Lower lobe of right lung (tissue), 2 donors: ENCODE data around the gene RNPEPL1. TPM values are rescaled to one million over a fixed set of nuclear protein-coding genes. Genes with fewer than 3 reads are reported as not detected.

Experiments
- ATAC-seq, 2 donors: fragments of 200-7000 bp; cut with Tn5 transposase; one replicate each; pipeline ENCODE4 v1.9.1; 2020 to 2022; ENCODE audit warnings: mild to moderate bottlenecking in 2 of 2, moderate library complexity in 2 of 2
- DNase-seq: peaks from one replicate; pipeline ENCODE4 v3.0.0-alpha.2; 2020
- H3K27ac ChIP-seq: fragments of 200-600 bp; one replicate; pipeline ENCODE4 v1.8.0; 2022
- H3K27me3 ChIP-seq: fragments of 200-600 bp; one replicate; pipeline ENCODE4 v1.8.0; 2022; ENCODE audit warnings: low read depth
- H3K36me3 ChIP-seq: fragments of 200-600 bp; one replicate; pipeline ENCODE4 v1.8.0; 2022; ENCODE audit warnings: mild to moderate bottlenecking
- H3K4me1 ChIP-seq: fragments of 200-600 bp; one replicate; pipeline ENCODE4 v1.8.0; 2022
- H3K4me3 ChIP-seq: fragments of 200-600 bp; one replicate; pipeline ENCODE4 v1.8.0; 2022; ENCODE audit warnings: mild to moderate bottlenecking
- H3K9me3 ChIP-seq: fragments of 200-600 bp; one replicate; pipeline ENCODE4 v1.8.0; 2022
- intact Hi-C: fragments of 100-400 bp; cut with DNase I; formaldehyde crosslinking; loops from one replicate; pipeline ENCODE4 v1.11.0; 2022
- total RNA-seq: library from RNA; stranded (reverse); fragmentation: NEBNext Ultra II Directional; extraction: Animal tissue kit (Norgen Biotek cat#: 25700); gene quantifications from one replicate; pipeline ENCODE4 v1.2.1, GENCODE V29; 2021
- TF ChIP-seq, protein P1 (sequence below): fragments of 200-600 bp; IDR thresholded peaks from one replicate; pipeline ENCODE4 v1.8.0; 2022; ENCODE audit warnings: antibody characterized with exemption, mild to moderate bottlenecking
- donor health status: DM: no; HTN: yes; CAD: no; lungs with severe emphysema.

RNPEPL1 gene
- total RNA-seq, 1 donor from 2014 or later: 102 TPM

DNA sequence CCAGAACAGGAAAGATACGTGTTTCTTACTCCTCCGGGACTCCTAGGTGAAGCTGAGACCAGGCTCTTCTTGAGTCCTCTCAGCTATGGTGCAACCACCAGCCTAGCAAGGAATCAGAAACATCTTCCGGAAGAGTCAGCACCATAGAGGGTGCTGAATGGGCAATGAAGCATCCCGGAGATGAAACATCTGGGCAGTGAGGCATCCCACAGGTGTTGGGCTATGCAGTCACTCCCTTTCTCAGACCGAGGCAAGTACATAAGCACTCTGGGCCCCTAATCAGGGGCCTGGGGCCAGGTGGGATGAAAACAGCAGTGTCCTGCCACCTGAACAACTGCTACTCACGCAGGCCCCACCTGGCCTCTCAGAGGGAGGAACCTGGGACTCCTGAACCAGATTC is 16.8 kb downstream of the RNPEPL1 start:
- no peaks in the 10 kb centered on the region for H3K9me3 ChIP-seq
- peaks cover 10% of the 10 kb centered on the region for H3K36me3 ChIP-seq
- peaks cover 38% of the 10 kb centered on the region for H3K4me1 ChIP-seq
- TF ChIP-seq, protein P1, sequence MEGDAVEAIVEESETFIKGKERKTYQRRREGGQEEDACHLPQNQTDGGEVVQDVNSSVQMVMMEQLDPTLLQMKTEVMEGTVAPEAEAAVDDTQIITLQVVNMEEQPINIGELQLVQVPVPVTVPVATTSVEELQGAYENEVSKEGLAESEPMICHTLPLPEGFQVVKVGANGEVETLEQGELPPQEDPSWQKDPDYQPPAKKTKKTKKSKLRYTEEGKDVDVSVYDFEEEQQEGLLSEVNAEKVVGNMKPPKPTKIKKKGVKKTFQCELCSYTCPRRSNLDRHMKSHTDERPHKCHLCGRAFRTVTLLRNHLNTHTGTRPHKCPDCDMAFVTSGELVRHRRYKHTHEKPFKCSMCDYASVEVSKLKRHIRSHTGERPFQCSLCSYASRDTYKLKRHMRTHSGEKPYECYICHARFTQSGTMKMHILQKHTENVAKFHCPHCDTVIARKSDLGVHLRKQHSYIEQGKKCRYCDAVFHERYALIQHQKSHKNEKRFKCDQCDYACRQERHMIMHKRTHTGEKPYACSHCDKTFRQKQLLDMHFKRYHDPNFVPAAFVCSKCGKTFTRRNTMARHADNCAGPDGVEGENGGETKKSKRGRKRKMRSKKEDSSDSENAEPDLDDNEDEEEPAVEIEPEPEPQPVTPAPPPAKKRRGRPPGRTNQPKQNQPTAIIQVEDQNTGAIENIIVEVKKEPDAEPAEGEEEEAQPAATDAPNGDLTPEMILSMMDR: no peak
- ATAC-seq (no peak), DNase-seq (peak; percentile 28)
- H3K27me3 ChIP-seq: no peaks in the 10 kb centered on the region
- intact Hi-C loops: no loop called here
- H3K4me3 ChIP-seq: peak overlapping the region; percentile 96
- H3K27ac ChIP-seq: peak overlapping the region; percentile 7

DNA sequence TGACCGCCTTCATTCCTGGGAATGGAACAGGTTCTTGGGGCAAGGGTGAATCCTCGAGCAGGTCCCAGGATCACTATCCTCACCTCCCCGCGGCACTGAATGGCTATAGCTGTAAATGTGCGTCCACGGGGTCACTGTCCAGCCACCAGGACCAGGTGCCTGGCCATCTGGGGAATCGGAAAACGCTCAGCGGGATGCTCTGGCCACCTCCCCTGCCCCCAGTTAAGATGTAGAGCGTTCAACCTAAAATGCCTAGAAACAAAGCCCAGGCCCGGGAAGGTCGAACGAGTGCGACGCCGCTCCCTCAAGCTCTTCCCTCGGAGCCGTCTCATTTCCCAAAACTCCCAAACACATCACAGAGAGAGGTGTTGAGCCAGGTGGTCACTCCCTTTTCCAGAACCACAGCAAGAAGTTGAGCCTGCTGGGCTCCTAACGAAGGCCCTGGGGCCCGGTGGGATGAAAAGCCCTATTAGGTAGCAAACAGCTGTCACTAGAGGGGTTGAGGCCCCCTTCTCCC is 17.5 kb downstream of the RNPEPL1 start:
- intact Hi-C loops: no loop called here
- Histone ChIP-seq H3K36me3 (peaks cover 16% of the 10 kb centered on the region), H3K4me1 (peaks cover 32% of the 10 kb centered on the region), H3K9me3 (no peaks in the 10 kb centered on the region), H3K27ac (peak overlapping the region; percentile 92), H3K27me3 (no peaks in the 10 kb centered on the region), H3K4me3 (peak overlapping the region; percentile 96)
- TF ChIP-seq, protein P1: no peak
- ATAC-seq: no peak
- DNase-seq: peak; percentile 41

GRCh38 chr2:240586198-240586918 is 18.1 kb downstream of the RNPEPL1 start, which contains the start of gene CAPN10:
TSS of gene CAPN10 (plus strand) at chr2:240586734. CDS start at chr2:240586912, 178 bp downstream.
- ATAC-seq (peak; percentile 98), DNase-seq (peak; percentile 100)
- Histone ChIP-seq H3K27ac (peak within 1 kb of the TSS; percentile 92), H3K9me3 (no peaks in the 10 kb centered on the region), H3K36me3 (peaks cover 23% of the 10 kb centered on the region), H3K27me3 (no peaks in the 10 kb centered on the region), H3K4me1 (peaks cover 31% of the 10 kb centered on the region), H3K4me3 (peak within 1 kb of the TSS; percentile 96)
- intact Hi-C loops: no loop called here
- TF ChIP-seq, protein P1: no peak

- TF ChIP-seq, protein P1: no peak
- peak overlapping the region; percentile 92 for H3K27ac ChIP-seq
- no peaks in the 10 kb centered on the region for H3K9me3 ChIP-seq
- intact Hi-C loops: no loop called here
- peak; percentile 46 to 65 for ATAC-seq
- peaks cover 31% of the 10 kb centered on the region for H3K36me3 ChIP-seq
- H3K4me1 ChIP-seq: peaks cover 31% of the 10 kb centered on the region
- DNase-seq: peak; percentile 74
- peak overlapping the region; percentile 96 for H3K4me3 ChIP-seq
- no peaks in the 10 kb centered on the region for H3K27me3 ChIP-seq
Measured at GRCh38 chr2:240586919-240587800, 18.9 kb downstream of the RNPEPL1 start.

GRCh38 chr2:240588006-240588655 is 19.8 kb downstream of the RNPEPL1 start:
- TF ChIP-seq, protein P1: no peak
- intact Hi-C loops: no loop called here
- Histone ChIP-seq H3K4me3 (peak overlapping the region; percentile 96), H3K27me3 (no peaks in the 10 kb centered on the region), H3K27ac (no peak overlapping the region), H3K36me3 (peaks cover 40% of the 10 kb centered on the region), H3K9me3 (no peaks in the 10 kb centered on the region), H3K4me1 (peaks cover 31% of the 10 kb centered on the region)
- ATAC-seq (no peak), DNase-seq (peak; percentile 18)
